Fibroblast of the aortic adventitia (primary cell): ENCODE data around the gene TNFRSF18. TPM values are rescaled to one million over a fixed set of nuclear protein-coding genes. Genes with fewer than 3 reads are reported as not detected.
A peak's percentile ranks its signal among the peaks of the same experiment; 100 is the strongest.

Source experiments
- DNase-seq: peaks from one replicate; pipeline ENCODE4 v3.0.0-alpha.2; 2010; ENCODE audit warnings: low read depth
- H3K4me3 ChIP-seq: 2 replicates; pipeline ENCODE4 v1.5.1; 2011; ENCODE audit warnings: low read depth, mild to moderate bottlenecking, control low read depth, low read length, moderate library complexity
- CTCF ChIP-seq: IDR thresholded peaks from 2 replicates; pipeline ENCODE4 v1.5.1; 2011; ENCODE audit warnings: mild to moderate bottlenecking, low read length, control low read depth, inconsistent platforms; ENCODE audit not compliant: insufficient read depth
- small RNA-seq: library from RNA; depleted of rRNA; stranded (forward); fragments of <200 nt; gene quantifications from one replicate; pipeline ENCODE3, GENCODE V24; 2012
- total RNA-seq: library from RNA; depleted of rRNA; stranded (reverse); fragments of >200 nt; gene quantifications from 2 replicates; pipeline ENCODE4 v1.2.3, GENCODE V29; 2012; ENCODE audit warnings: low replicate concordance

Gene TNFRSF18
- total RNA-seq, 1 donor = not detected

- peak; percentile 45 for DNase-seq
- no peak overlapping the region for H3K4me3 ChIP-seq
- TF ChIP-seq CTCF = no peak
Measured at GRCh38 chr1:1153874-1154273, 52.5 kb downstream of the TNFRSF18 start.

Small RNA genes within 50 kb of the gene (small RNA-seq; reads per million reads assigned to genes)
- gene MIR200A = 0.38 reads per million
- 0.64 reads per million, percentile 6 among the genes with 10 or more reads in this experiment for gene MIR200B
- not detected for gene MIR429

Other genes starting within 250 kb of the TNFRSF18 start
- 41.0 and 54.1 TPM in 2 replicates for gene NOC2L, start 247.3 kb downstream of the TNFRSF18 start, total RNA-seq
- gene KLHL17, start 246.0 kb downstream of the TNFRSF18 start, total RNA-seq = 1.8 and 5.0 TPM in 2 replicates
- 0.54 TPM in 1 of 2 replicates, not detected in the other for gene PLEKHN1, start 240.1 kb downstream of the TNFRSF18 start, total RNA-seq
- gene PERM1, start 224.5 kb downstream of the TNFRSF18 start, total RNA-seq = 0.57 TPM in 1 of 2 replicates, not detected in the other
- 0.36 and 0.82 TPM in 2 replicates for gene HES4, start 206.5 kb downstream of the TNFRSF18 start, total RNA-seq
- 34.7 and 39.6 TPM in 2 replicates for gene ISG15, start 193.1 kb downstream of the TNFRSF18 start, total RNA-seq
- gene AGRN, start 186.5 kb downstream of the TNFRSF18 start, total RNA-seq = 7.9 and 85.7 TPM in 2 replicates
- not detected in 2 replicates for gene RNF223, start 132.3 kb downstream of the TNFRSF18 start, total RNA-seq
- gene C1orf159, start 90.5 kb downstream of the TNFRSF18 start, total RNA-seq = 6.1 and 7.7 TPM in 2 replicates
- gene TTLL10, start 32.7 kb downstream of the TNFRSF18 start, total RNA-seq = not detected in 2 replicates
- gene TNFRSF4, start 7.6 kb upstream of the TNFRSF18 start, total RNA-seq = 0.65 TPM in 1 of 2 replicates, not detected in the other
- 91.6 and 126 TPM in 2 replicates for gene SDF4, start 25.4 kb upstream of the TNFRSF18 start, total RNA-seq
- gene B3GALT6, start 25.6 kb upstream of the TNFRSF18 start, total RNA-seq = 24.7 and 37.1 TPM in 2 replicates
- 0.65 and 1.4 TPM in 2 replicates for gene C1QTNF12, start 40.1 kb upstream of the TNFRSF18 start, total RNA-seq
- 19.9 and 35.3 TPM in 2 replicates for gene UBE2J2, start 67.3 kb upstream of the TNFRSF18 start, total RNA-seq
- gene SCNN1D, start 73.8 kb upstream of the TNFRSF18 start, total RNA-seq = 0.54 and 0.74 TPM in 2 replicates
- gene ACAP3, start 101.3 kb upstream of the TNFRSF18 start, total RNA-seq = 43.2 and 106 TPM in 2 replicates
- gene PUSL1, start 102.0 kb upstream of the TNFRSF18 start, total RNA-seq = 21.3 and 25.9 TPM in 2 replicates
- gene INTS11, start 118.1 kb upstream of the TNFRSF18 start, total RNA-seq = 35.0 and 53.1 TPM in 2 replicates
- 9.4 and 17.7 TPM in 2 replicates for gene CPTP, start 118.2 kb upstream of the TNFRSF18 start, total RNA-seq
- gene TAS1R3, start 124.7 kb upstream of the TNFRSF18 start, total RNA-seq = 0.09 and 0.57 TPM in 2 replicates
- gene DVL1, start 142.8 kb upstream of the TNFRSF18 start, total RNA-seq = 31.3 and 89.0 TPM in 2 replicates
- gene MXRA8, start 152.0 kb upstream of the TNFRSF18 start, total RNA-seq = 367 and 605 TPM in 2 replicates
- 71.1 and 82.0 TPM in 2 replicates for gene AURKAIP1, start 168.6 kb upstream of the TNFRSF18 start, total RNA-seq
- 102 and 133 TPM in 2 replicates for gene CCNL2, start 192.7 kb upstream of the TNFRSF18 start, total RNA-seq
- 104 and 123 TPM in 2 replicates for gene MRPL20, start 200.7 kb upstream of the TNFRSF18 start, total RNA-seq
- 1.7 and 2.4 TPM in 2 replicates for gene ANKRD65, start 214.7 kb upstream of the TNFRSF18 start, total RNA-seq
- gene VWA1, start 229.1 kb upstream of the TNFRSF18 start, total RNA-seq = 1.8 and 2.9 TPM in 2 replicates
- under 0.01 TPM in 1 of 2 replicates, not detected in the other for gene ATAD3C, start 243.1 kb upstream of the TNFRSF18 start, total RNA-seq